A549 (cell line): ENCODE measurements around the gene DNAH7. TPM values are rescaled to one million over a fixed set of nuclear protein-coding genes. Genes with fewer than 3 reads are reported as not detected.

ENCODE experiments used
- ATAC-seq, 2 experiments: fragments of 200-7000 bp in 1 of 2; fragments of >200 bp in 1 of 2; cut with Nextera tagmentation in 1 of 2; cut with Tn5 transposase in 1 of 2; 3 replicates each; pipeline versions ENCODE4 v1.8.0 to v1.9.1; 2018 to 2020; ENCODE audit warnings: mild to moderate bottlenecking in 1 of 2, moderate library complexity in 1 of 2
- CTCF ChIA-PET: fragments of 300-600 bp; sonication (Branson Sonifier 250); formaldehyde crosslinking; extraction: SDS; loops from one replicate; lab custom pipeline; 2021; ENCODE audit warnings: antibody characterized with exemption, inconsistent platforms; lab: Yijun Ruan, JAX
- POLR2A ChIA-PET: fragments of 350-600 bp; formaldehyde crosslinking; extraction: SDS; loops from one replicate; lab custom pipeline; 2021; ENCODE audit warnings: antibody characterized with exemption, inconsistent platforms; lab: Yijun Ruan, JAX
- DNase-seq, 2 experiments: peaks; one replicate each; pipeline versions ENCODE4 v3.0.0 to v3.0.0-alpha.2; 2011 to 2016; ENCODE audit warnings: low read depth in 1 of 2, low spot score in 1 of 2
- FAIRE-seq: peaks from 2 replicates; lab custom pipeline; 2011; peaks lifted over from hg19 to GRCh38; lab: Jason Lieb, UNC
- H3K27ac ChIP-seq, 2 experiments: fragments of >200 bp; sonication (Bioruptor Twin); formaldehyde crosslinking; 3 replicates each; pipeline ENCODE4 v1.5.1; 2016 to 2017
- H3K4me1 ChIP-seq: fragments of >200 bp; sonication (Bioruptor Twin); formaldehyde crosslinking; 3 replicates; pipeline ENCODE4 v1.6.1; 2016
- H3K4me2 ChIP-seq: fragments of >200 bp; sonication (Bioruptor Twin); formaldehyde crosslinking; 3 replicates; pipeline ENCODE4 v1.6.1; 2016
- H3K4me3 ChIP-seq: fragments of >200 bp; sonication (Bioruptor Twin); formaldehyde crosslinking; 3 replicates; pipeline ENCODE4 v1.5.1; 2016
- H3K9me3 ChIP-seq: fragments of >200 bp; sonication (Bioruptor Twin); formaldehyde crosslinking; 3 replicates; pipeline ENCODE4 v1.6.1; 2016
- CBX2 ChIP-seq: fragments of 200-600 bp; sonication (generic); IDR thresholded peaks from 2 replicates; pipeline ENCODE4 v1.6.1; 2016; ENCODE audit warnings: low read depth, mild to moderate bottlenecking, borderline replicate concordance
- CEBPB ChIP-seq, 2 experiments: fragments of >200 bp in 1 of 2; sonication (Bioruptor Twin) in 1 of 2; formaldehyde crosslinking in 1 of 2; IDR thresholded peaks; 2 replicates each; pipeline ENCODE4 v1.6.1; 2012 to 2016
- EHF ChIP-seq: fragments of 250-450 bp; sonication (Bioruptor Pico); IDR thresholded peaks from 2 replicates; pipeline ENCODE4 v1.5.0; 2020; ENCODE audit warnings: mild to moderate bottlenecking
- FOXS1 ChIP-seq: fragments of 250-450 bp; sonication (Bioruptor Pico); IDR thresholded peaks from 2 replicates; pipeline ENCODE4 v1.5.0; 2020; ENCODE audit warnings: mild to moderate bottlenecking, moderate library complexity
- HDAC2 ChIP-seq: fragments of 200-600 bp; sonication (generic); IDR thresholded peaks from 2 replicates; pipeline ENCODE4 v1.6.1; 2016
- KDM1A ChIP-seq: fragments of 200-600 bp; sonication (generic); IDR thresholded peaks from 2 replicates; pipeline ENCODE4 v1.6.1; 2016; ENCODE audit warnings: low read depth, mild to moderate bottlenecking
- MAFK ChIP-seq: fragments of 450-650 bp; IDR thresholded peaks from 2 replicates; pipeline ENCODE4 v1.6.1; 2014; ENCODE audit not compliant: partially characterized antibody
- NPAS2 ChIP-seq: fragments of 250-450 bp; sonication (Bioruptor Pico); IDR thresholded peaks from 2 replicates; pipeline ENCODE4 v1.8.0; 2022; ENCODE audit warnings: mild to moderate bottlenecking, moderate library complexity, borderline replicate concordance
- POLR2A ChIP-seq: IDR thresholded peaks from 2 replicates; pipeline ENCODE4 v1.6.1; 2012; ENCODE audit warnings: mild to moderate bottlenecking, low read length
- POLR2AphosphoS2 ChIP-seq: conservative IDR thresholded peaks from 2 replicates; pipeline ENCODE4 v1.6.1; 2012; ENCODE audit warnings: low read length, improper control_type of control experiment, inconsistent platforms
- RAD21 ChIP-seq, 2 experiments: fragments of >200 bp in 1 of 2; sonication (Bioruptor Twin) in 1 of 2; formaldehyde crosslinking in 1 of 2; IDR thresholded peaks in 1 of 2; conservative IDR thresholded peaks in 1 of 2; 2 replicates in 1 of 2; 3 replicates in 1 of 2; pipeline ENCODE4 v1.6.1; 2012 to 2018; ENCODE audit warnings: inconsistent platforms in 1 of 2
- RCOR1 ChIP-seq: fragments of 150-350 bp; IDR thresholded peaks from 2 replicates; pipeline ENCODE4 v1.6.1; 2014; ENCODE audit warnings: antibody characterized with exemption, low read length, low read depth
- RNF2 ChIP-seq: fragments of 200-600 bp; sonication (generic); IDR thresholded peaks from 2 replicates; pipeline ENCODE4 v1.6.1; 2016; ENCODE audit warnings: low read depth, mild to moderate bottlenecking, antibody characterized with exemption, moderate library complexity, borderline replicate concordance
- SMC3 ChIP-seq: fragments of >200 bp; sonication (Bioruptor Twin); formaldehyde crosslinking; IDR thresholded peaks from 3 replicates; pipeline ENCODE4 v1.6.1; 2018; ENCODE audit warnings: inconsistent platforms
- SREBF2 ChIP-seq: fragments of 450-650 bp; IDR thresholded peaks from 2 replicates; pipeline ENCODE4 v1.6.1; 2014; ENCODE audit warnings: mild to moderate bottlenecking, moderate library complexity
- ZC3H11A ChIP-seq: fragments of 450-650 bp; IDR thresholded peaks from 2 replicates; pipeline ENCODE4 v1.6.1; 2014; ENCODE audit warnings: antibody characterized with exemption, mild to moderate bottlenecking
- ZNF302 ChIP-seq: fragments of 250-450 bp; sonication (Bioruptor Pico); IDR thresholded peaks from 2 replicates; pipeline ENCODE4 v1.9.0; 2021; ENCODE audit warnings: inconsistent platforms, mild to moderate bottlenecking, moderate library complexity
- WGBS: methylation state at CpG from one replicate; pipeline ENCODE4 v1.1.6; 2017; ENCODE audit errors: missing lambda C conversion rate; 5-methylcytosine and 5-hydroxymethylcytosine counted together
- polyA plus RNA-seq, 4 experiments: library from polyadenylated mRNA; depleted of rRNA in 3 of 4; stranded (reverse); fragments of >200 nt; fragmentation: RNase III in 1 of 4; extraction: RNeasy Plus Mini Kit Qiagen cat#74134 plus additional on column Dnase treatment in 1 of 4; gene quantifications; 2 replicates in 3 of 4; 3 replicates in 1 of 4; pipeline ENCODE4 v1.2.3, GENCODE V29; 2011 to 2017
- TF ChIP-seq, protein P1 (sequence below): fragments of 200-600 bp; sonication (generic); IDR thresholded peaks from 2 replicates; pipeline ENCODE4 v1.6.1; 2016; ENCODE audit warnings: antibody characterized with exemption, mild to moderate bottlenecking, moderate library complexity
- TF ChIP-seq, protein P2 (sequence below): fragments of 150-350 bp; IDR thresholded peaks from 2 replicates; pipeline ENCODE4 v1.6.1; 2014; ENCODE audit warnings: low read depth, mild to moderate bottlenecking, low read length
- TF ChIP-seq, protein P3 (sequence below): IDR thresholded peaks from 2 replicates; pipeline ENCODE4 v1.6.1; 2012; ENCODE audit warnings: low read depth, borderline replicate concordance
- TF ChIP-seq, protein P4 (sequence below): fragments of >200 bp; sonication (Bioruptor Twin); formaldehyde crosslinking; IDR thresholded peaks from 2 replicates; pipeline ENCODE4 v1.6.1; 2016

DNAH7 gene
- polyA plus RNA-seq, 2 of the 4 experiments (the other 2 are of a cell fraction), result 0.43 to 1.5 TPM

DNA sequence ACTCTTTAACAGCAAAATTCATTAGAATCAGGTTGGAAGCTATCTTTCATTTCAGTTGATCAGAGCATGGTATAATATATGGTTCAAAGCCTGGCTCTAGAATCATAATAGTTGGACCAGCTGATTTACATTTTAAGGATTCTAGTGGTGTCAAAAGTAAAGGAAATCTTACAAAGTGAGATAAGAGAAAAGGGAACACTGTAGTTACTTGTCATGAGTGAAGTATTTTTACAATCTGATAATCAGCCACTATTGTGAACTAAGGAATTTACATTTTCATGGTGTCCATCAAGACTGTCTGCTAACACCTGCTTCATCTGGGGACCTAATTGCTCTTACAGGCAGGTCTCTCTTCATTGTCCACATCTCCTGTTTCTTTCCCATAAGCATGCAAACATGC, 250.5 kb downstream of the DNAH7 start (continued):
- TF ChIP-seq, protein P1, sequence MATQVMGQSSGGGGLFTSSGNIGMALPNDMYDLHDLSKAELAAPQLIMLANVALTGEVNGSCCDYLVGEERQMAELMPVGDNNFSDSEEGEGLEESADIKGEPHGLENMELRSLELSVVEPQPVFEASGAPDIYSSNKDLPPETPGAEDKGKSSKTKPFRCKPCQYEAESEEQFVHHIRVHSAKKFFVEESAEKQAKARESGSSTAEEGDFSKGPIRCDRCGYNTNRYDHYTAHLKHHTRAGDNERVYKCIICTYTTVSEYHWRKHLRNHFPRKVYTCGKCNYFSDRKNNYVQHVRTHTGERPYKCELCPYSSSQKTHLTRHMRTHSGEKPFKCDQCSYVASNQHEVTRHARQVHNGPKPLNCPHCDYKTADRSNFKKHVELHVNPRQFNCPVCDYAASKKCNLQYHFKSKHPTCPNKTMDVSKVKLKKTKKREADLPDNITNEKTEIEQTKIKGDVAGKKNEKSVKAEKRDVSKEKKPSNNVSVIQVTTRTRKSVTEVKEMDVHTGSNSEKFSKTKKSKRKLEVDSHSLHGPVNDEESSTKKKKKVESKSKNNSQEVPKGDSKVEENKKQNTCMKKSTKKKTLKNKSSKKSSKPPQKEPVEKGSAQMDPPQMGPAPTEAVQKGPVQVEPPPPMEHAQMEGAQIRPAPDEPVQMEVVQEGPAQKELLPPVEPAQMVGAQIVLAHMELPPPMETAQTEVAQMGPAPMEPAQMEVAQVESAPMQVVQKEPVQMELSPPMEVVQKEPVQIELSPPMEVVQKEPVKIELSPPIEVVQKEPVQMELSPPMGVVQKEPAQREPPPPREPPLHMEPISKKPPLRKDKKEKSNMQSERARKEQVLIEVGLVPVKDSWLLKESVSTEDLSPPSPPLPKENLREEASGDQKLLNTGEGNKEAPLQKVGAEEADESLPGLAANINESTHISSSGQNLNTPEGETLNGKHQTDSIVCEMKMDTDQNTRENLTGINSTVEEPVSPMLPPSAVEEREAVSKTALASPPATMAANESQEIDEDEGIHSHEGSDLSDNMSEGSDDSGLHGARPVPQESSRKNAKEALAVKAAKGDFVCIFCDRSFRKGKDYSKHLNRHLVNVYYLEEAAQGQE, result no peak

DNA sequence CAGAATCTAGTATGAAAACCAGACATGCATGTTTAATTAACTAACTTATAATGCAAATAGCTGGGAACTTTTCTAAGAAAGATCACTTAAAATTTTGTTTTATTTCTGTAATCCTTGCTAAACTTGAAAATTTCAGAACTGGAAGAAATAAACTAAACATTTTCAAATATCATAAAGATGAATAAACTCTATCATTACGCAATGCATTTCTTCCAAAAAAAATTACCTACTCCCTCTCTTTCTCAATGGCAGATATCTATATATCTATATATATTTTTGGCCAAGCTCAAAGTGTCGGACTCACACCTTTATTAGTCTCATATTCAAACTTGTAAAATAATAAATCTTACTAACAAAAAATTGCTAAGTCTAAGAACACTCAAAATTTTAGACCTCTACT, 253.6 kb downstream of the DNAH7 start:
- TF ChIP-seq SREBF2, result no peak
- no peak for TF ChIP-seq POLR2AphosphoS2
- TF ChIP-seq, protein P2, sequence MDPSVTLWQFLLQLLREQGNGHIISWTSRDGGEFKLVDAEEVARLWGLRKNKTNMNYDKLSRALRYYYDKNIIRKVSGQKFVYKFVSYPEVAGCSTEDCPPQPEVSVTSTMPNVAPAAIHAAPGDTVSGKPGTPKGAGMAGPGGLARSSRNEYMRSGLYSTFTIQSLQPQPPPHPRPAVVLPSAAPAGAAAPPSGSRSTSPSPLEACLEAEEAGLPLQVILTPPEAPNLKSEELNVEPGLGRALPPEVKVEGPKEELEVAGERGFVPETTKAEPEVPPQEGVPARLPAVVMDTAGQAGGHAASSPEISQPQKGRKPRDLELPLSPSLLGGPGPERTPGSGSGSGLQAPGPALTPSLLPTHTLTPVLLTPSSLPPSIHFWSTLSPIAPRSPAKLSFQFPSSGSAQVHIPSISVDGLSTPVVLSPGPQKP, result no peak
- no peak for TF ChIP-seq RAD21 (conservative IDR thresholded peaks at IDR 0.05 in 1 of 2, IDR thresholded peaks at IDR 0.05 in 1 of 2)
- TF ChIP-seq HDAC2, result no peak
- no peak for TF ChIP-seq CEBPB (IDR thresholded peaks at IDR 0.05)
- no peak for TF ChIP-seq EHF (CRISPR knock-in tag)
- TF ChIP-seq RNF2, result no peak
- TF ChIP-seq, protein P3, sequence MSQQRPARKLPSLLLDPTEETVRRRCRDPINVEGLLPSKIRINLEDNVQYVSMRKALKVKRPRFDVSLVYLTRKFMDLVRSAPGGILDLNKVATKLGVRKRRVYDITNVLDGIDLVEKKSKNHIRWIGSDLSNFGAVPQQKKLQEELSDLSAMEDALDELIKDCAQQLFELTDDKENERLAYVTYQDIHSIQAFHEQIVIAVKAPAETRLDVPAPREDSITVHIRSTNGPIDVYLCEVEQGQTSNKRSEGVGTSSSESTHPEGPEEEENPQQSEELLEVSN, result no peak
- POLR2A ChIA-PET, result no interaction called here
- Histone ChIP-seq H3K27ac (no peak overlapping the region), H3K4me1 (peaks cover 1% of the 10 kb centered on the region; the same call in 2 of the 3 replicates), H3K4me2 (no peak overlapping the region), H3K9me3 (no peaks in the 10 kb centered on the region), H3K4me3 (no peak overlapping the region)
- no peak for ATAC-seq
- DNase-seq, result no peak
- WGBS, result 97% methylated on average over 2 of the region's 2 CpGs
- CTCF ChIA-PET, result no interaction called here
- FAIRE-seq, result no peak

DNA sequence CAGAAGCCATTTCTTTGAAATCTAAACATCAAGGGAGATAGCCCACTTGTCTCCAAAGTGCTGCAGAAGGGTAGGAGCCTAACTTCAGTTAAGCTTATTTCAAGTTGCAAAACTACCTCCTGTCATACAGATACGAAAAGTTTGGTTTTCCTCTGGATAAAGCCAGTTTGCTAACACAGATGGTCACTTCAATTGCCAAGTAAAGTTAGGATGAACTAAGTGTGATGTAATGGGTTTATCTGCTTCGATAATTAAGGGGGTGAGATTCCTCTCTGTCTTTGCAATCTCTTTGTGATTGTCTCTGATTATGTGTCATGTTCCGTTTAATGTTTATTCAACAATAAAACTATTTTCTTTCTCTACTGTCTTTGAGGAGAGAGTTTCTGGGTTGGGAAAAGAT, 255.2 kb downstream of the DNAH7 start:
- POLR2A ChIA-PET, result no interaction called here
- no peak for TF ChIP-seq RCOR1
- no peak for TF ChIP-seq ZC3H11A
- no peak for TF ChIP-seq CBX2
- no peak for TF ChIP-seq SMC3
- TF ChIP-seq POLR2A, result no peak
- TF ChIP-seq FOXS1 (CRISPR knock-in tag), result no peak
- no peak for TF ChIP-seq EHF (CRISPR knock-in tag)
- no peak for TF ChIP-seq MAFK
- TF ChIP-seq, protein P4, sequence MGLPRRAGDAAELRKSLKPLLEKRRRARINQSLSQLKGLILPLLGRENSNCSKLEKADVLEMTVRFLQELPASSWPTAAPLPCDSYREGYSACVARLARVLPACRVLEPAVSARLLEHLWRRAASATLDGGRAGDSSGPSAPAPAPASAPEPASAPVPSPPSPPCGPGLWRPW, result no peak
- no peak for TF ChIP-seq CEBPB (IDR thresholded peaks at IDR 0.05)
- no peak for TF ChIP-seq NPAS2 (CRISPR knock-in tag)
- TF ChIP-seq POLR2AphosphoS2, result no peak
- no peak for TF ChIP-seq KDM1A
- no peak for TF ChIP-seq ZNF302 (CRISPR knock-in tag)
- no peak for TF ChIP-seq RAD21 (conservative IDR thresholded peaks at IDR 0.05 in 1 of 2, IDR thresholded peaks at IDR 0.05 in 1 of 2)
- TF ChIP-seq, all 56 proteins: peak for 0
- Histone ChIP-seq H3K4me2 (no peak overlapping the region), H3K27ac (no peak overlapping the region), H3K9me3 (no peaks in the 10 kb centered on the region), H3K4me3 (no peak overlapping the region), H3K4me1 (no peaks in the 10 kb centered on the region)
- ATAC-seq (no peak), DNase-seq (no peak), FAIRE-seq (no peak)
- WGBS, result 60% methylated on average over 3 of the region's 3 CpGs
- CTCF ChIA-PET, result no interaction called here
